Spleen (tissue), 11 donors: Measurements from ENCODE around the gene PIPOX. TPM values are rescaled to one million over a fixed set of nuclear protein-coding genes. Genes with fewer than 3 reads are reported as not detected.

ENCODE experiments used
- DNase-seq: peaks from one replicate; pipeline ENCODE4 v3.0.0-alpha.2; 2020
- H3K27ac ChIP-seq, 8 donors: fragments of 200-600 bp; sonication (generic) in 7 of 8; 1 replicate in 4 of 8; 2 replicates in 4 of 8; pipeline versions ENCODE4 v1.5.0 to v1.8.0; 2016 to 2021; ENCODE audit warnings: inconsistent platforms in 4 of 8, mild to moderate bottlenecking in 4 of 8, moderate library complexity in 1 of 8
- H3K27me3 ChIP-seq, 7 donors: fragments of 200-600 bp; sonication (generic) in 6 of 7; replicated peaks in 1 of 7; 1 replicate in 4 of 7; 2 replicates in 3 of 7; pipeline versions ENCODE4 v1.5.0 to v1.8.0; 2016 to 2021; ENCODE audit warnings: inconsistent platforms in 3 of 7, mild to moderate bottlenecking in 1 of 7
- H3K36me3 ChIP-seq, 6 donors: fragments of 200-600 bp; sonication (generic) in 5 of 6; 1 replicate in 4 of 6; 2 replicates in 2 of 6; pipeline versions ENCODE4 v1.5.0 to v1.8.0; 2016 to 2021; ENCODE audit warnings: inconsistent platforms in 2 of 6
- H3K4me1 ChIP-seq, 6 donors: fragments of 200-600 bp; sonication (generic) in 5 of 6; 1 replicate in 3 of 6; 2 replicates in 3 of 6; pipeline versions ENCODE4 v1.5.0 to v1.8.0; 2016 to 2021; ENCODE audit warnings: inconsistent platforms in 3 of 6
- H3K4me3 ChIP-seq, 8 donors: fragments of 200-600 bp; sonication (generic) in 7 of 8; 1 replicate in 4 of 8; 2 replicates in 4 of 8; pipeline versions ENCODE4 v1.5.0 to v1.8.0; 2016 to 2021; ENCODE audit warnings: inconsistent platforms in 4 of 8, mild to moderate bottlenecking in 4 of 8, moderate library complexity in 2 of 8
- H3K9me3 ChIP-seq, 8 donors: fragments of 200-600 bp; sonication (generic) in 7 of 8; 1 replicate in 4 of 8; 2 replicates in 4 of 8; pipeline versions ENCODE4 v1.5.0 to v1.8.0; 2016 to 2021; ENCODE audit warnings: inconsistent platforms in 4 of 8
- POLR2A ChIP-seq, 3 donors: fragments of 450-650 bp; IDR thresholded peaks; one replicate each; pipeline ENCODE4 v1.5.1; 2017; ENCODE audit warnings: antibody characterized with exemption in 3 of 3, mild to moderate bottlenecking in 1 of 3
- POLR2AphosphoS5 ChIP-seq, 3 donors: sonication (generic); formaldehyde crosslinking; IDR thresholded peaks; one replicate each; pipeline ENCODE4 v1.5.1; 2017; ENCODE audit warnings: antibody characterized with exemption in 3 of 3
- WGBS, 5 donors: extraction: QIAGEN DNeasy Blood & Tissue Kit in 3 of 5; methylation state at CpG; one replicate each; pipeline versions ENCODE4 v1.1.5 to v1.1.7; 2013 to 2018; 5-methylcytosine and 5-hydroxymethylcytosine counted together
- intact Hi-C: fragments of 100-400 bp; cut with DNase I; formaldehyde crosslinking; loops from one replicate; pipeline ENCODE4 v1.15.0; 2023; ENCODE audit warnings: low total_unique reads
- polyA plus RNA-seq, 3 donors: library from polyadenylated mRNA; stranded (reverse); fragments of 200-250 nt; gene quantifications; one replicate each; pipeline ENCODE4 v1.2.1, GENCODE V29; 2013
- total RNA-seq, 7 donors: library from RNA; depleted of rRNA in 3 of 7; stranded (reverse); fragments of >200 nt in 3 of 7; fragmentation: NEBNext Ultra II Directional in 4 of 7; extraction: Animal tissue kit (Norgen Biotek cat#: 25700) in 4 of 7; gene quantifications; one replicate each; pipeline versions ENCODE4 v1.1.0 to v1.2.1, GENCODE V29; 2016 to 2021
- TF ChIP-seq, protein P1 (sequence below), 11 experiments: fragments of 200-600 bp in 7 of 11; fragments of 450-650 bp in 4 of 11; sonication (generic) in 4 of 11; IDR thresholded peaks in 8 of 11; conservative IDR thresholded peaks in 3 of 11; 1 replicate in 7 of 11; 2 replicates in 4 of 11; pipeline versions ENCODE4 v1.4.0 to v1.8.0; 2016 to 2021; ENCODE audit warnings: antibody characterized with exemption in 11 of 11, inconsistent platforms in 4 of 11, mild to moderate bottlenecking in 1 of 11
- donor health status: healthy with polysubstance abuse.
- donor health status: DM: no; HTN: no; CAD: no; lungs with moderate emphysema.
- donor health status: DM: no; HTN: no; CAD: no.
- donor health status: Bipolar disorder and iron deficiency.
- donor health status: healthy.
- donor health status: DM: no; HTN: no; CAD: no.
- donor health status: DM: yes; HTN: yes; CAD: no.

PIPOX gene
- total and polyA plus RNA-seq, 10 donors, result 0.64 to 8.3 (median 4.7) TPM

DNA sequence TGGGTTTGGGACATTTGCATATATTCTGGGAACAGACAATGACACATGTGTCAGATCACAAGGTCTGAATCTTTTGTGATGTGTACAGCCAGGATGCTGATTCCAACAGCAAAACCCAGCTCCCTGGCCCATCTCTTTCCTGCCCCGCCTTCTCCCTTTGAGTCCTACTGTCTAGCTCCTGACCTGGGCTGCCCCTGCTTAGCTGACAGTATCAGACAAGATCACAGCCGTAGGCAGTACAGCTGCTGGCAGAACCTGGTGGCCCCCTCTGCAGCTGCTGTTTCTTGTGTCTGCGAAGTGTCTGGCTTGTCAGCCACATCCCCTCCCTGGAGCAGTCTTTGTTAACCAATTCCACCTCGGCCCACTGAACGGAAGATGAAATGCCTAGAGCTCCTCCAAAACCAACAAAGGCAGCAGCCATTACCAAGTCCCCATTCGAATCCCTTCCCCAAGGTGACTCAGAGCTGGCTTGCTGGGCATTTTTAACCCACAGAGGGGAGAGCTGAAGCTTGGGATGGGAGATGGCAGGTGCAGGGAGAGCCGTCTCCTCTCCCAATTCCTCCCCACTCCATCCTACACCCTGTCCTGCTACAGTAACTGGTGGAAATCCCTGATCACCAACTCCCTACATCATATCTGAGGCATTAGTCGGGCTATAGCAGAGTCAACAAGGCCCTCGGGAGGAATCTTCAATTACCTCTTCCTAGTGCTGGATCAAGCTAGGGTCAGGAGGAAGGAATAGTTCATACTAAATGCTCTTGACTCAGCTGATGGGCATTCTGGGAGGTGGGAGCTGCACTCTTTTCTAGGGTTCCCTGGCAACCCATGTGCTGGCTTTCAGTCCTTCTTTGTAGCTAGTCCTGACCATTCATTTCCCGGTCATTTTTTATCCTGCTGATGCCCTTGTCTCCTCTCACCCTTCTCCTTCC, 5.8 kb downstream of the PIPOX start:
- no peak for DNase-seq
- intact Hi-C loops, result no loop called here

GRCh38 chr17:29049541-29050145, 6.7 kb downstream of the PIPOX start:
- no peak overlapping the region for H3K27ac ChIP-seq
- WGBS, 5 donors, result 82 to 89% (median 88%) methylated on average over 11 of the region's 11 CpGs
- TF ChIP-seq POLR2AphosphoS5 (IDR thresholded peaks at IDR 0.05) (no peak), POLR2A (IDR thresholded peaks at IDR 0.05) (no peak)
- TF ChIP-seq, protein P1, sequence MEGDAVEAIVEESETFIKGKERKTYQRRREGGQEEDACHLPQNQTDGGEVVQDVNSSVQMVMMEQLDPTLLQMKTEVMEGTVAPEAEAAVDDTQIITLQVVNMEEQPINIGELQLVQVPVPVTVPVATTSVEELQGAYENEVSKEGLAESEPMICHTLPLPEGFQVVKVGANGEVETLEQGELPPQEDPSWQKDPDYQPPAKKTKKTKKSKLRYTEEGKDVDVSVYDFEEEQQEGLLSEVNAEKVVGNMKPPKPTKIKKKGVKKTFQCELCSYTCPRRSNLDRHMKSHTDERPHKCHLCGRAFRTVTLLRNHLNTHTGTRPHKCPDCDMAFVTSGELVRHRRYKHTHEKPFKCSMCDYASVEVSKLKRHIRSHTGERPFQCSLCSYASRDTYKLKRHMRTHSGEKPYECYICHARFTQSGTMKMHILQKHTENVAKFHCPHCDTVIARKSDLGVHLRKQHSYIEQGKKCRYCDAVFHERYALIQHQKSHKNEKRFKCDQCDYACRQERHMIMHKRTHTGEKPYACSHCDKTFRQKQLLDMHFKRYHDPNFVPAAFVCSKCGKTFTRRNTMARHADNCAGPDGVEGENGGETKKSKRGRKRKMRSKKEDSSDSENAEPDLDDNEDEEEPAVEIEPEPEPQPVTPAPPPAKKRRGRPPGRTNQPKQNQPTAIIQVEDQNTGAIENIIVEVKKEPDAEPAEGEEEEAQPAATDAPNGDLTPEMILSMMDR (IDR thresholded peaks at IDR 0.05 in 8 of 11, conservative IDR thresholded peaks at IDR 0.05 in 3 of 11), result no peak
- H3K4me3 ChIP-seq, result no peak overlapping the region
- H3K9me3 ChIP-seq, result no peaks in the 10 kb centered on the region
- H3K4me1 ChIP-seq, result peaks cover 0 to 12% (median 0%) of the 10 kb centered on the region in 6 donors
- H3K27me3 ChIP-seq, result no peaks in the 10 kb centered on the region
- no peaks in the 10 kb centered on the region for H3K36me3 ChIP-seq
- DNase-seq, result no peak
- intact Hi-C loops, result no loop called here

More for the DNA sequence above, 5.8 kb downstream of the PIPOX start:
- Histone ChIP-seq H3K9me3 (no peaks in the 10 kb centered on the region), H3K4me1 (peaks cover 0 to 17% (median 5%) of the 10 kb centered on the region in 6 donors), H3K36me3 (no peaks in the 10 kb centered on the region), H3K4me3 (no peak overlapping the region), H3K27ac (no peak overlapping the region), H3K27me3 (no peaks in the 10 kb centered on the region)
- WGBS, 5 donors, result 71 to 77% (median 73%) methylated on average over 10 of the region's 10 CpGs
- TF ChIP-seq POLR2A (IDR thresholded peaks at IDR 0.05) (no peak), POLR2AphosphoS5 (IDR thresholded peaks at IDR 0.05) (no peak)
- TF ChIP-seq, protein P1 (IDR thresholded peaks at IDR 0.05 in 8 of 11, conservative IDR thresholded peaks at IDR 0.05 in 3 of 11), result no peak

DNA sequence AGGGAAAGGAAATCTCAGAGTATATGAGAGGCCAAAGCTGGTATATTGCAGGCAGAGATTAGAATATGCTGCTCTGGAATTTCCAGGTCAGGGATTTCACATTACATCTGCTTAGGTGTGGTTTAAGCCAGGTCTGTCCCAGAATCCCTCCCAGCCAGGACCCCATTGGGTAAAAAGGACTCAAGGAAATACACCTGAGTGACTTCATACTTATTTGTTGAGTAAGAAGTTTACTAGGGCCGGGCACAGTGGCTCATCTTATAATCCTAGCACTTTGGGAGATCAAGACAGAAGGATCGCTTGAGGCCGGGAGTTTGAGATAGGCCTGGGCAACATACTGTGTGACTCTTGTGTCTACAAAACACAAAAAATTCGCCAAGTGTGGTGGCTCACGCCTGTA, 7.2 kb downstream of the PIPOX start:
- H3K9me3 ChIP-seq, result no peaks in the 10 kb centered on the region
- peaks cover 0 to 12% (median 0%) of the 10 kb centered on the region in 6 donors for H3K4me1 ChIP-seq
- H3K27me3 ChIP-seq, result no peaks in the 10 kb centered on the region
- no peak overlapping the region for H3K27ac ChIP-seq
- intact Hi-C loops, result no loop called here
- H3K36me3 ChIP-seq, result no peaks in the 10 kb centered on the region
- 74 to 90% (median 85%) methylated on average over 5 of the region's 5 CpGs for WGBS, 5 donors
- DNase-seq, result no peak
- H3K4me3 ChIP-seq, result no peak overlapping the region
- TF ChIP-seq, protein P1 (IDR thresholded peaks at IDR 0.05 in 8 of 11, conservative IDR thresholded peaks at IDR 0.05 in 3 of 11), result no peak
- TF ChIP-seq POLR2A (IDR thresholded peaks at IDR 0.05) (no peak), POLR2AphosphoS5 (IDR thresholded peaks at IDR 0.05) (no peak)

DNA sequence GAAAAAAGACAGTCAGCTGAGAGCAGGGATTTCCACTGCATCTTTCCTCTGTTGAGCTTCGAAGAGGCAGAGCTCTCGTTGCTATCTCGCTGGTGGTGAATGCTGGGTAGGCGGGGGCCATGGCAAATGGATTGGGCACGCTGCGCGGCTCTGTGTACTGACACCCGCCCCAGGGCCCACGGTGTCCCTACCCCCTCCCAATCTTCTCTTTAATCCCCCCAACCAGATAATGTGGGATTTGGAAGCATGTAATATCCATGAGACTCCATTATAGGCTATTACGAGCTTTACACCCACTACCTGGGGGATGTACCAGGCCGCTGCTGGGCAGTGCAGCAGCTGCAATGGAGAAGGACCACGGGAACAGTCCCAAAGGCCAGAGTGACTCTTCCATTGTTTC, 8.3 kb downstream of the PIPOX start:
- Histone ChIP-seq H3K27ac (no peak overlapping the region), H3K4me3 (no peak overlapping the region), H3K27me3 (no peaks in the 10 kb centered on the region), H3K9me3 (no peaks in the 10 kb centered on the region), H3K36me3 (no peaks in the 10 kb centered on the region), H3K4me1 (peaks cover 0 to 6% (median 0%) of the 10 kb centered on the region in 6 donors)
- no peak for DNase-seq
- intact Hi-C loops, result no loop called here
- 80 to 90% (median 88%) methylated on average over 12 of the region's 12 CpGs for WGBS, 5 donors
- TF ChIP-seq, protein P1 (IDR thresholded peaks at IDR 0.05 in 8 of 11, conservative IDR thresholded peaks at IDR 0.05 in 3 of 11), result no peak
- TF ChIP-seq POLR2AphosphoS5 (IDR thresholded peaks at IDR 0.05), result no peak
- TF ChIP-seq POLR2A (IDR thresholded peaks at IDR 0.05), result no peak
